ENCODE results near the gene VAMP4. TPM values are rescaled to one million over a fixed set of nuclear protein-coding genes. Genes with fewer than 3 reads are reported as not detected.

VAMP4 gene
- polyA plus RNA-seq, 1 of the 3 experiments (the other 2 are of a cell fraction): 2.5 TPM

GRCh38 chr1:171654942-171655745, 86.7 kb downstream of the VAMP4 start:
- H3K27ac ChIP-seq (ENCODE audit: low read depth in 2 of 2, low read length in 1 of 2): no peak overlapping the region

GRCh38 chr1:171654201-171654941, 87.5 kb downstream of the VAMP4 start:
- Histone ChIP-seq H3K9me3 (no peaks in the 10 kb centered on the region), H3K79me2 (ENCODE audit: insufficient read depth) (no peaks in the 10 kb centered on the region), H3K27me3 (ENCODE audit: insufficient read depth) (no peaks in the 10 kb centered on the region), H4K20me1 (ENCODE audit: insufficient read depth) (no peaks in the 10 kb centered on the region), H3F3A (replicated peaks; ENCODE audit: insufficient read depth) (no peaks in the 10 kb centered on the region), H3K4me3 (ENCODE audit: low read depth in 2 of 2, low read length in 1 of 2) (no peak overlapping the region), H3K27ac (ENCODE audit: low read depth in 2 of 2, low read length in 1 of 2) (no peak overlapping the region), H3K9me2 (no peaks in the 10 kb centered on the region), H3K36me3 (replicated peaks in 1 of 2; ENCODE audit: control insufficient read depth in 1 of 2, insufficient read depth in 2 of 2, low read length in 1 of 2) (no peaks in the 10 kb centered on the region), H3K4me2 (no peak overlapping the region), H3K9ac (no peak overlapping the region), H2AFZ (ENCODE audit: low read depth) (no peak overlapping the region), H3K4me1 (ENCODE audit: control insufficient read depth in 1 of 2, insufficient read depth in 2 of 2, low read depth in 1 of 2, low read length in 1 of 2) (peaks cover 0 to 4% of the 10 kb centered on the region in 2 experiments; a peak in 1 of 4 replicates)
- whole genome bisulfite sequencing (ENCODE audit: low lambda C conversion rate): 66% methylated on average over 8 of the region's 8 CpGs
- DNase-seq: no peak
- ChIA-PET POLR2A (interaction anchor here (0.6 kb wide), 1 partner anchor 366 kb away, joined by 3 read pairs; no protein-coding TSS in a partner anchor), CTCF (interaction anchor here (0.6 to 2.9 kb wide), 9 partner anchors 9 to 495 kb away, joined by 3 to 19 read pairs (median 4); no protein-coding TSS in a partner anchor)
- no peak for TF ChIP-seq ELF1 (IDR thresholded peaks at IDR 0.05)
- TF ChIP-seq TEAD4 (IDR thresholded peaks at IDR 0.05; ENCODE audit: borderline replicate concordance, insufficient read depth): no peak
- no peak for TF ChIP-seq RXRA (IDR thresholded peaks at IDR 0.05; ENCODE audit: borderline replicate concordance, low read depth)
- no peak for TF ChIP-seq JUND (IDR thresholded peaks at IDR 0.05)
- no peak for TF ChIP-seq GATA2 (CRISPR knock-in tag; IDR thresholded peaks at IDR 0.05)
- TF ChIP-seq FOXM1 (IDR thresholded peaks at IDR 0.05; ENCODE audit: low read depth): no peak
- no peak for TF ChIP-seq MXI1 (IDR thresholded peaks at IDR 0.05; ENCODE audit: low read depth, low read length)
- no peak for TF ChIP-seq NFIC (IDR thresholded peaks at IDR 0.05; ENCODE audit: borderline replicate concordance)
- no peak for TF ChIP-seq SMC3 (IDR thresholded peaks at IDR 0.05; ENCODE audit: low read depth, low read length)
- no peak for TF ChIP-seq USF2 (IDR thresholded peaks at IDR 0.05; ENCODE audit: borderline replicate concordance, low read depth, low read length)
- TF ChIP-seq USF1 (IDR thresholded peaks at IDR 0.05; ENCODE audit: borderline replicate concordance, low read depth): no peak
- no peak for TF ChIP-seq REST (IDR thresholded peaks at IDR 0.05; ENCODE audit: low read depth, low read length)

More at GRCh38 chr1:171654942-171655745, 86.7 kb downstream of the VAMP4 start:
- H4K20me1 ChIP-seq (ENCODE audit: insufficient read depth): no peaks in the 10 kb centered on the region
- peak; percentile 25; the same call in 1 of the 2 replicates for TF ChIP-seq SMC3 (IDR thresholded peaks at IDR 0.05; ENCODE audit: low read depth, low read length)
- TF ChIP-seq CTCF (IDR thresholded peaks at IDR 0.05): peak; percentile 59
- TF ChIP-seq GABPA (IDR thresholded peaks at IDR 0.05; ENCODE audit: low read depth): no peak
- H3K9ac ChIP-seq: no peak overlapping the region
- H3K4me3 ChIP-seq (ENCODE audit: low read depth in 2 of 2, low read length in 1 of 2): no peak overlapping the region
- no peaks in the 10 kb centered on the region for H3K36me3 ChIP-seq (replicated peaks in 1 of 2; ENCODE audit: control insufficient read depth in 1 of 2, insufficient read depth in 2 of 2, low read length in 1 of 2)
- no peaks in the 10 kb centered on the region for H3F3A ChIP-seq (replicated peaks; ENCODE audit: insufficient read depth)
- no peaks in the 10 kb centered on the region for H3K79me2 ChIP-seq (ENCODE audit: insufficient read depth)
- no peaks in the 10 kb centered on the region for H3K27me3 ChIP-seq (ENCODE audit: insufficient read depth)
- POLR2A ChIA-PET: interaction anchor here (0.6 kb wide), 1 partner anchor 367 kb away, joined by 3 read pairs; no protein-coding TSS in a partner anchor
- H3K9me3 ChIP-seq: no peaks in the 10 kb centered on the region
- peaks cover 0 to 4% of the 10 kb centered on the region in 2 experiments; a peak in 1 of 4 replicates for H3K4me1 ChIP-seq (ENCODE audit: control insufficient read depth in 1 of 2, insufficient read depth in 2 of 2, low read depth in 1 of 2, low read length in 1 of 2)
- peak; percentile 56 for DNase-seq
- CTCF ChIA-PET: interaction anchor here (1.0 to 2.9 kb wide), 7 partner anchors 10 to 330 kb away, joined by 3 to 19 read pairs (median 4); no protein-coding TSS in a partner anchor
- WGBS (ENCODE audit: low lambda C conversion rate): 67% methylated on average over 24 of the region's 24 CpGs
- no peak overlapping the region for H2AFZ ChIP-seq (ENCODE audit: low read depth)
- H3K9me2 ChIP-seq: no peaks in the 10 kb centered on the region
- H3K4me2 ChIP-seq: no peak overlapping the region
